CD4-positive, alpha-beta T cell (primary cell): ENCODE results near the gene ARL5A. TPM values are rescaled to one million over a fixed set of nuclear protein-coding genes. Genes with fewer than 3 reads are reported as not detected.
A peak's percentile ranks its signal among the peaks of the same experiment; 100 is the strongest.

Source experiments
- ATAC-seq: fragments of 200-7000 bp; cut with Tn5 transposase; one replicate; pipeline ENCODE4 v1.10.0; 2022; ENCODE audit warnings: mild to moderate bottlenecking; ENCODE audit not compliant: poor library complexity
- CTCF ChIA-PET: fragments of 350-600 bp; sonication (Branson Sonifier 250); formaldehyde crosslinking; loops from one replicate; lab custom pipeline; 2021; ENCODE audit warnings: antibody characterized with exemption, inconsistent platforms; lab: Charles Lee
- POLR2A ChIA-PET: fragments of 350-600 bp; sonication (Branson Sonifier 250); formaldehyde crosslinking; loops from one replicate; lab custom pipeline; 2021; ENCODE audit warnings: antibody characterized with exemption, inconsistent platforms; lab: Charles Lee
- DNase-seq, 14 experiments: peaks; one replicate each; pipeline ENCODE4 v3.0.0-alpha.2; 2013 to 2020; ENCODE audit warnings: mixed read lengths in 2 of 14
- H3K27ac ChIP-seq, 2 donors: one replicate each; pipeline versions ENCODE4 v1.5.1 to v1.7.0; 2013; ENCODE audit warnings: low read length in 2 of 2, low read depth in 1 of 2, mild to moderate bottlenecking in 1 of 2
- H3K27me3 ChIP-seq, 2 experiments: 1 replicate in 1 of 2; 2 replicates in 1 of 2; pipeline versions ENCODE4 v1.6.1 to v1.7.0; 2013; ENCODE audit warnings: low read length in 2 of 2, control low read depth in 1 of 2, mild to moderate bottlenecking in 1 of 2, moderate library complexity in 1 of 2; ENCODE audit not compliant: insufficient read depth in 2 of 2, control insufficient read depth in 1 of 2
- H3K36me3 ChIP-seq: one replicate; pipeline ENCODE4 v1.6.1; 2013; ENCODE audit warnings: low read length, control low read depth; ENCODE audit not compliant: insufficient read depth
- H3K4me1 ChIP-seq: one replicate; pipeline ENCODE4 v1.6.1; 2013; ENCODE audit warnings: low read length, control low read depth; ENCODE audit not compliant: insufficient read depth
- H3K4me3 ChIP-seq: one replicate; pipeline ENCODE4 v1.5.1; 2013; ENCODE audit warnings: mild to moderate bottlenecking, low read length, moderate library complexity
- H3K9me3 ChIP-seq, 2 experiments: 1 replicate in 1 of 2; 2 replicates in 1 of 2; pipeline versions ENCODE4 v1.6.1 to v1.7.0; 2013; ENCODE audit warnings: low read length in 2 of 2, mild to moderate bottlenecking in 2 of 2, control low read depth in 1 of 2, moderate library complexity in 1 of 2; ENCODE audit not compliant: control insufficient read depth in 1 of 2, insufficient read depth in 1 of 2
- H3K27ac Mint-ChIP-seq: one replicate; pipeline ENCODE4 v1.8.0; 2020; ENCODE audit warnings: mixed read lengths
- H3K27me3 Mint-ChIP-seq: one replicate; pipeline ENCODE4 v1.8.0; 2021; ENCODE audit warnings: mixed read lengths
- H3K36me3 Mint-ChIP-seq: one replicate; pipeline ENCODE4 v1.8.0; 2021; ENCODE audit warnings: low read depth, mixed read lengths
- H3K4me1 Mint-ChIP-seq: one replicate; pipeline ENCODE4 v1.8.0; 2021; ENCODE audit warnings: low read depth, mixed read lengths
- H3K4me3 Mint-ChIP-seq: one replicate; pipeline ENCODE4 v1.8.0; 2020; ENCODE audit warnings: mild to moderate bottlenecking, mixed read lengths
- H3K9me3 Mint-ChIP-seq: one replicate; pipeline ENCODE4 v1.8.0; 2020; ENCODE audit warnings: mixed read lengths
- CTCF ChIP-seq: fragments of 200-600 bp; IDR thresholded peaks from one replicate; pipeline ENCODE4 v1.8.0; 2022; ENCODE audit warnings: antibody characterized with exemption, mild to moderate bottlenecking
- intact Hi-C, 2 experiments: fragments of 100-400 bp; cut with DNase I in 1 of 2; cut with micrococcal nuclease in 1 of 2; formaldehyde crosslinking; loops; one replicate each; pipeline versions ENCODE4 v1.15.1 to v1.9.0; 2023 to 2025; cut with DNase I, micrococcal nuclease
- total RNA-seq, 174 experiments: library from RNA in 2 of 174; stranded (reverse) in 2 of 174; gene quantifications; one replicate each; pipeline ENCODE4 v1.2.3 and lab custom pipeline; 2021 to 2026

Gene ARL5A
- total RNA-seq, 2 experiments from 2014 or later, result 16.9 to 20.5 TPM

- H3K36me3 ChIP-seq, result no peaks in the 10 kb centered on the region
- ChIA-PET POLR2A (no interaction called here), CTCF (interaction anchor here (1.5 kb wide), 1 partner anchor 14 kb away, joined by 4 read pairs; no protein-coding TSS in a partner anchor)
- no peaks in the 10 kb centered on the region for H3K27me3 Mint-ChIP-seq
- H3K4me3 Mint-ChIP-seq, result peak overlapping the region; percentile 30
- intact Hi-C loops, result loop anchor here in 1 of 2 experiments (5.0 to 10.0 kb wide), 6 partner anchors 188 to 892 kb away; partner anchors contain the start of genes ARL6IP6, PRPF40A, RBM43 and STAM2
- ATAC-seq (no peak), DNase-seq (no peak)
- H3K27ac ChIP-seq, result no peak overlapping the region
- no peak overlapping the region for H3K4me3 ChIP-seq
- H3K27ac Mint-ChIP-seq, result no peak overlapping the region
- peaks cover 26% of the 10 kb centered on the region for H3K36me3 Mint-ChIP-seq
- H3K9me3 ChIP-seq, result no peaks in the 10 kb centered on the region
- no peak for TF ChIP-seq CTCF
- peaks cover 74% of the 10 kb centered on the region for H3K4me1 Mint-ChIP-seq
- no peaks in the 10 kb centered on the region for H3K27me3 ChIP-seq
- peaks cover 18% of the 10 kb centered on the region for H3K4me1 ChIP-seq
- H3K9me3 Mint-ChIP-seq, result no peaks in the 10 kb centered on the region
Measured at GRCh38 chr2:151824886-151825285, 3.3 kb downstream of the ARL5A start.

- H3K36me3 Mint-ChIP-seq, result peaks cover 27% of the 10 kb centered on the region
- no peak overlapping the region for H3K4me3 ChIP-seq
- H3K27me3 Mint-ChIP-seq, result no peaks in the 10 kb centered on the region
- DNase-seq (no peak), ATAC-seq (no peak)
- H3K27ac Mint-ChIP-seq, result no peak overlapping the region
- no peaks in the 10 kb centered on the region for H3K27me3 ChIP-seq
- peaks cover 15% of the 10 kb centered on the region for H3K4me1 ChIP-seq
- ChIA-PET POLR2A (no interaction called here), CTCF (interaction anchor here (1.5 kb wide), 1 partner anchor 13 kb away, joined by 4 read pairs; no protein-coding TSS in a partner anchor)
- no peaks in the 10 kb centered on the region for H3K36me3 ChIP-seq
- intact Hi-C loops, result loop anchor here in 1 of 2 experiments (10.0 kb wide), 4 partner anchors 351 to 559 kb away; partner anchors contain the start of genes RBM43 and STAM2
- H3K9me3 Mint-ChIP-seq, result no peaks in the 10 kb centered on the region
- no peak overlapping the region for H3K27ac ChIP-seq
- no peak for TF ChIP-seq CTCF
- peaks cover 77% of the 10 kb centered on the region for H3K4me1 Mint-ChIP-seq
- peak overlapping the region; percentile 1 for H3K4me3 Mint-ChIP-seq
- no peaks in the 10 kb centered on the region for H3K9me3 ChIP-seq
Measured at GRCh38 chr2:151823651-151824050, 4.6 kb downstream of the ARL5A start.

DNA sequence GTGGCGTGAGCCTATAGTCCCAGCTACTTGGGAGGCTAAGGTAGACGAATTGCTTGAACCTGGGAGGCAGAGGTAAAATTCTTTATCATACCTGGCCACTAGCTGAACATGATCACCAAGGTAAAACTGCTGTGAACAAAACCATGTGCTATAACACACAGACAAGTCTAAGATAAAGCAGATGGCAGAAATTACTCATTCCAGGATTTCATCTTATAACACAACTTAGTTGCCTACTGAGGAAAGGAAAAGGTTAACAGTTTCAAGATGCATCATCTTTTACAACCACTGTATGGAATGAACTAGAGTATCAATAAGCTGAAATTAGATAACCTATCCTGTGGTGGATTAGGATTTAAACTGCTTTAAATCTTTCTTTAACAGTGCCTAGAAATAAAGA, 8.3 kb downstream of the ARL5A start:
- Mint-ChIP-seq H3K9me3 (no peaks in the 10 kb centered on the region), H3K36me3 (peaks cover 23% of the 10 kb centered on the region), H3K27ac (no peak overlapping the region), H3K4me3 (no peak overlapping the region), H3K4me1 (peaks cover 51% of the 10 kb centered on the region), H3K27me3 (no peaks in the 10 kb centered on the region)
- no peak for ATAC-seq
- intact Hi-C loops, result loop anchor here in 1 of 2 experiments (10.0 kb wide), 4 partner anchors 355 to 555 kb away; partner anchors contain the start of genes RBM43 and STAM2
- CTCF ChIA-PET, result no interaction called here
- TF ChIP-seq CTCF, result no peak
- Histone ChIP-seq H3K36me3 (peaks cover 5% of the 10 kb centered on the region), H3K27me3 (no peaks in the 10 kb centered on the region), H3K27ac (no peak overlapping the region), H3K9me3 (no peaks in the 10 kb centered on the region), H3K4me3 (no peak overlapping the region), H3K4me1 (peaks cover 6% of the 10 kb centered on the region)
- no peak for DNase-seq
- POLR2A ChIA-PET, result no interaction called here
